Measurements from ENCODE around the gene TSHB.

TSHB gene

GRCh38 chr1:115029526-115029925, at the start of gene TSHB:
TSHB (plus strand) TSS chr1:115029826; CDS start chr1:115033363, 3,537 bp downstream.
- Mint-ChIP-seq H3K9me3 (no peaks in the 10 kb centered on the region), H3K4me1 (no peaks in the 10 kb centered on the region), H3K27ac (no peak within 1 kb of the TSS), H3K36me3 (ENCODE audit: low read depth) (no peaks in the 10 kb centered on the region), H3K4me3 (no peak within 1 kb of the TSS), H3K27me3 (ENCODE audit: low read depth, poor library complexity) (no peaks in the 10 kb centered on the region)
- DNase-seq: no peak
- TF ChIP-seq CTCF (IDR thresholded peaks at IDR 0.05): no peak

- peaks cover 29% of the 10 kb centered on the region for H3K9me3 Mint-ChIP-seq
- no peak overlapping the region for H3K4me3 Mint-ChIP-seq
- TF ChIP-seq CTCF (IDR thresholded peaks at IDR 0.05): no peak
- H3K4me1 Mint-ChIP-seq: no peaks in the 10 kb centered on the region
- no peak for DNase-seq
- H3K27ac Mint-ChIP-seq: no peak overlapping the region
- H3K27me3 Mint-ChIP-seq (ENCODE audit: low read depth, poor library complexity): no peaks in the 10 kb centered on the region
- peaks cover 7% of the 10 kb centered on the region for H3K36me3 Mint-ChIP-seq (ENCODE audit: low read depth)
These were observed 47.4 kb upstream of the TSHB start for GRCh38 chr1:114982251-114982650.

- peaks cover 45% of the 10 kb centered on the region for H3K9me3 Mint-ChIP-seq
- H3K4me3 Mint-ChIP-seq: no peak overlapping the region
- no peaks in the 10 kb centered on the region for H3K27me3 Mint-ChIP-seq (ENCODE audit: low read depth, poor library complexity)
- H3K36me3 Mint-ChIP-seq (ENCODE audit: low read depth): peaks cover 7% of the 10 kb centered on the region
- DNase-seq: no peak
- no peak for TF ChIP-seq CTCF (IDR thresholded peaks at IDR 0.05)
- H3K4me1 Mint-ChIP-seq: no peaks in the 10 kb centered on the region
- no peak overlapping the region for H3K27ac Mint-ChIP-seq
These were observed 43.3 kb upstream of the TSHB start for GRCh38 chr1:114986286-114986685.

- Mint-ChIP-seq H3K36me3 (ENCODE audit: low read depth) (peaks cover 4% of the 10 kb centered on the region), H3K4me1 (no peaks in the 10 kb centered on the region), H3K4me3 (no peak overlapping the region), H3K9me3 (peaks cover 29% of the 10 kb centered on the region), H3K27me3 (ENCODE audit: low read depth, poor library complexity) (no peaks in the 10 kb centered on the region), H3K27ac (no peak overlapping the region)
- TF ChIP-seq CTCF (IDR thresholded peaks at IDR 0.05): no peak
- no peak for DNase-seq
These were observed 41.5 kb upstream of the TSHB start for GRCh38 chr1:114988095-114988494.

GRCh38 chr1:114997510-114998289, 31.9 kb upstream of the TSHB start:
- H3K4me1 Mint-ChIP-seq: no peaks in the 10 kb centered on the region
- DNase-seq: no peak
- no peak for TF ChIP-seq CTCF (IDR thresholded peaks at IDR 0.05)
- no peak overlapping the region for H3K27ac Mint-ChIP-seq
- no peaks in the 10 kb centered on the region for H3K9me3 Mint-ChIP-seq
- no peaks in the 10 kb centered on the region for H3K36me3 Mint-ChIP-seq (ENCODE audit: low read depth)
- no peaks in the 10 kb centered on the region for H3K27me3 Mint-ChIP-seq (ENCODE audit: low read depth, poor library complexity)
- no peak overlapping the region for H3K4me3 Mint-ChIP-seq

- no peaks in the 10 kb centered on the region for H3K9me3 Mint-ChIP-seq
These were observed 23.4 kb upstream of the TSHB start for GRCh38 chr1:115006191-115006590.

More at GRCh38 chr1:115006191-115006590, 23.4 kb upstream of the TSHB start:
- H3K4me1 Mint-ChIP-seq: no peaks in the 10 kb centered on the region
- peaks cover 4% of the 10 kb centered on the region for H3K27me3 Mint-ChIP-seq (ENCODE audit: low read depth, poor library complexity)
- no peak for DNase-seq
- H3K27ac Mint-ChIP-seq: no peak overlapping the region
- no peaks in the 10 kb centered on the region for H3K36me3 Mint-ChIP-seq (ENCODE audit: low read depth)
- TF ChIP-seq CTCF (IDR thresholded peaks at IDR 0.05): no peak
- H3K4me3 Mint-ChIP-seq: no peak overlapping the region

Measured in nephron progenitor cell (in vitro differentiated cells).